Psoas muscle (tissue), 8 donors: ENCODE results near the gene BOC. TPM values are rescaled to one million over a fixed set of nuclear protein-coding genes. Genes with fewer than 3 reads are reported as not detected.

ENCODE experiments used
- ATAC-seq, 4 donors: fragments of 200-7000 bp; cut with Tn5 transposase; one replicate each; pipeline ENCODE4 v1.9.1; 2020; ENCODE audit warnings: moderate library complexity in 3 of 4, mild to moderate bottlenecking in 2 of 4
- DNase-seq, 2 donors: peaks; one replicate each; pipeline ENCODE4 v3.0.0-alpha.2; 2020
- H3K27ac ChIP-seq: fragments of 200-600 bp; one replicate; pipeline ENCODE4 v1.8.0; 2022
- H3K27me3 ChIP-seq, 3 donors: fragments of 200-600 bp in 1 of 3; one replicate each; pipeline versions ENCODE4 v1.6.1 to v1.8.0; 2013 to 2022; ENCODE audit warnings: low read length in 2 of 3, mild to moderate bottlenecking in 2 of 3, moderate library complexity in 1 of 3; ENCODE audit not compliant: insufficient read depth in 3 of 3
- H3K36me3 ChIP-seq, 2 donors: fragments of 200-600 bp in 1 of 2; one replicate each; pipeline versions ENCODE4 v1.6.1 to v1.8.0; 2013 to 2022; ENCODE audit warnings: low read depth in 1 of 2, mild to moderate bottlenecking in 1 of 2, moderate library complexity in 1 of 2; ENCODE audit not compliant: insufficient read depth in 1 of 2
- H3K4me1 ChIP-seq: fragments of 200-600 bp; one replicate; pipeline ENCODE4 v1.8.0; 2022
- H3K4me3 ChIP-seq: fragments of 200-600 bp; one replicate; pipeline ENCODE4 v1.8.0; 2022; ENCODE audit warnings: mild to moderate bottlenecking
- H3K9me3 ChIP-seq: fragments of 200-600 bp; one replicate; pipeline ENCODE4 v1.8.0; 2022
- WGBS, 3 donors: extraction: QIAGEN DNeasy Blood & Tissue Kit; methylation state at CpG; one replicate each; pipeline versions ENCODE4 v1.1.6 to v1.1.7; 2013; 5-methylcytosine and 5-hydroxymethylcytosine counted together
- intact Hi-C, 2 donors: fragments of 100-400 bp; cut with DNase I; formaldehyde crosslinking; loops; one replicate each; pipeline versions ENCODE4 v1.11.0 to v1.14.2; 2022
- polyA plus RNA-seq, 3 donors: library from polyadenylated mRNA; stranded (reverse); fragments of 200-250 nt; gene quantifications; one replicate each; pipeline ENCODE4 v1.2.3, GENCODE V29; 2013
- total RNA-seq, 4 donors: library from RNA; stranded (reverse); fragmentation: NEBNext Ultra II Directional in 2 of 4; extraction: Animal tissue kit (Norgen Biotek cat#: 25700) in 2 of 4; gene quantifications; one replicate each; pipeline versions ENCODE4 v1.2.1 to v1.2.4, GENCODE V29; 2021 to 2023
- TF ChIP-seq, protein P1 (sequence below): fragments of 200-600 bp; IDR thresholded peaks from one replicate; pipeline ENCODE4 v1.8.0; 2022; ENCODE audit warnings: antibody characterized with exemption
- donor health status: healthy with polysubstance abuse.
- donor health status: DM: no; HTN: no; CAD: no; lungs with moderate emphysema.
- donor health status: Bipolar disorder and iron deficiency.
- donor health status: healthy.
- donor health status: DM: yes; HTN: yes; CAD: no.
- donor health status: DM: no; HTN: no; CAD: no.
- donor health status: DM: no; HTN: no; CAD: no.
- donor health status: DM: yes; HTN: yes; CAD: no.

The BOC gene
- total and polyA plus RNA-seq, 7 donors = 1.1 to 15.4 (median 3.8) TPM

DNA sequence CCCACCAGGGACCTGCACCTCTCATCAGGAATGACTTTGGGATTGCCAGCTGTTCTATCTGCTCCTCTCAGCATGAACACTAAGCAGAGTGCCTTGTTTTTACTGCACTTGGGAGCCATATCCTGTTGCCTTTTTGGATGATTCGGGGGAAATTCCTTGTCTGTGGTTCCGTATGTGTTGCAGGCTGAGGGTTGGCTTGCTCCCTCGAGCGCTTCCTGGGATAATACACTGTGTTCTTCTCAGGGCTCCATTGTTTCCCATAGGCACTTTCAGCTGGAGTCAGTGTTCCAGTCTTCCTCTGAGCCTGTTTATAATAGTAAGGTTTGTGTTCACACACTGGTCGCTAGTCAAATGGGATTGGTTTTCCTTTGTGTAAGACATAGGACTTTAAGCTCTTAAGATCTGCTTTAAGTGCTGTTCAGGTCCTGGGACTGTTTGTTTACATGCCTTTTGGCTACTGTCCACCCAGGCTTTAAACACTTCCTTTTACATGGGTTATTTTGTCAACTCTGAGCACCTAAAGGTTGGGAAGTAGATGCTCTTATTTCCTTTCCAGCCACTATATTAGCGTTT, 23.4 kb downstream of the BOC start:
- no peaks in the 10 kb centered on the region for H3K9me3 ChIP-seq
- DNase-seq (no peak), ATAC-seq (peak in 1 of 4 donors; percentile 43)
- TF ChIP-seq, protein P1, sequence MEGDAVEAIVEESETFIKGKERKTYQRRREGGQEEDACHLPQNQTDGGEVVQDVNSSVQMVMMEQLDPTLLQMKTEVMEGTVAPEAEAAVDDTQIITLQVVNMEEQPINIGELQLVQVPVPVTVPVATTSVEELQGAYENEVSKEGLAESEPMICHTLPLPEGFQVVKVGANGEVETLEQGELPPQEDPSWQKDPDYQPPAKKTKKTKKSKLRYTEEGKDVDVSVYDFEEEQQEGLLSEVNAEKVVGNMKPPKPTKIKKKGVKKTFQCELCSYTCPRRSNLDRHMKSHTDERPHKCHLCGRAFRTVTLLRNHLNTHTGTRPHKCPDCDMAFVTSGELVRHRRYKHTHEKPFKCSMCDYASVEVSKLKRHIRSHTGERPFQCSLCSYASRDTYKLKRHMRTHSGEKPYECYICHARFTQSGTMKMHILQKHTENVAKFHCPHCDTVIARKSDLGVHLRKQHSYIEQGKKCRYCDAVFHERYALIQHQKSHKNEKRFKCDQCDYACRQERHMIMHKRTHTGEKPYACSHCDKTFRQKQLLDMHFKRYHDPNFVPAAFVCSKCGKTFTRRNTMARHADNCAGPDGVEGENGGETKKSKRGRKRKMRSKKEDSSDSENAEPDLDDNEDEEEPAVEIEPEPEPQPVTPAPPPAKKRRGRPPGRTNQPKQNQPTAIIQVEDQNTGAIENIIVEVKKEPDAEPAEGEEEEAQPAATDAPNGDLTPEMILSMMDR = no peak
- no peak overlapping the region for H3K4me3 ChIP-seq
- no peaks in the 10 kb centered on the region for H3K36me3 ChIP-seq
- no peaks in the 10 kb centered on the region for H3K4me1 ChIP-seq
- no peak overlapping the region for H3K27ac ChIP-seq
- H3K27me3 ChIP-seq = no peaks in the 10 kb centered on the region
- 37 to 52% (median 45%) methylated on average over 6 of the region's 6 CpGs for WGBS, 3 donors
- intact Hi-C loops = no loop called here

GRCh38 chr3:113238503-113238902, 27.1 kb downstream of the BOC start:
- Histone ChIP-seq H3K27me3 (no peaks in the 10 kb centered on the region), H3K27ac (no peak overlapping the region), H3K4me1 (no peaks in the 10 kb centered on the region), H3K4me3 (no peak overlapping the region), H3K9me3 (no peaks in the 10 kb centered on the region), H3K36me3 (no peaks in the 10 kb centered on the region)
- TF ChIP-seq, protein P1 = no peak
- no peak for ATAC-seq
- DNase-seq = no peak
- 97 to 99% (median 97%) methylated on average over 2 of the region's 2 CpGs for WGBS, 3 donors
- intact Hi-C loops = no loop called here

- Histone ChIP-seq H3K4me1 (no peaks in the 10 kb centered on the region), H3K27me3 (no peaks in the 10 kb centered on the region), H3K36me3 (no peaks in the 10 kb centered on the region), H3K4me3 (no peak overlapping the region), H3K9me3 (no peaks in the 10 kb centered on the region), H3K27ac (no peak overlapping the region)
- no peak for ATAC-seq
- intact Hi-C loops = no loop called here
- WGBS, 3 donors = 76 to 88% (median 83%) methylated on average over 3 of the region's 3 CpGs
- DNase-seq = no peak
- TF ChIP-seq, protein P1 = no peak
Observed at GRCh38 chr3:113240841-113241240, 29.5 kb downstream of the BOC start.

DNA sequence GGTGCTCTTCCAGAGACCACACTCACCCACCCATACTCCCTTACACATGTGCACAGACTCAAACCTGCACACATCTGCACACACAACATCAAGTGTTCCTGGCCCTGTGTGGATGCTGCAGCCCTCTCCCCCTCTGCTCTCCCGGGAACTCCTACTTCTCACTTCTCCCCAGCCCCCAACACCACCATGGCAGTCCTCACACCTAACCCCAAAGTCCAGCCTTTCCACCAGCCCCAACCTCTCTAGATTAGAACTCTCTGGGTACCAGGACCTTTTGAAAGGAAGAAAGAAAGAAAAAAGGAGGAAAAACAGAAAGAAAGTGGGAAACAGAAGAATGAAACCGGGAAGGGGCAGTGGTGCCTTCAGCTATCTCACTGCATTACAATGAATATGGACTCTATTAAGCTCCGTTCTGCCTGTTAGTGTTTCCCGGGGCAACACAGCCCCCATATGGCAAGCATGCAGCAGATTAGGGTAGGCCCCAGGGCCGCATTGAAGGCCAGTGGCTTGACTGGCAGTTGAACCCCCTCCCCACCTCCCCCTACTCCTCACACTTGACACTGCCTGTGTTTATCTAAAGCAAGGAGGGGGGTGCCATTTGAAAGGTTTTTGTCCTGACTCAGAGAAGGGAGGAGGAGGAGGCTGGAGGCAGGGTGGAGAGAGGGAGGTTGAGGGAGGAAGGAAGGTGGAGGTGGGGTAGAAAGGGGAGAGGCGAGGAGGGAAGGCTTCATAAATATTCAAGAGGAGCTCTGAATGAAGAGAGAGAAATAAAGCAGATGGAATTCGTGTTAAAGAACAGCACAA, 30.1 kb downstream of the BOC start:
- TF ChIP-seq, protein P1 = no peak
- ATAC-seq = no peak
- H3K27ac ChIP-seq = no peak overlapping the region

More for the DNA sequence above, 30.1 kb downstream of the BOC start:
- Histone ChIP-seq H3K27me3 (no peaks in the 10 kb centered on the region), H3K4me3 (no peak overlapping the region), H3K36me3 (no peaks in the 10 kb centered on the region), H3K4me1 (no peaks in the 10 kb centered on the region), H3K9me3 (no peaks in the 10 kb centered on the region)
- intact Hi-C loops = no loop called here
- WGBS, 3 donors = 55 to 63% (median 62%) methylated on average over 7 of the region's 7 CpGs
- no peak for DNase-seq
